Esophagus muscularis mucosa (tissue), 4 donors: ENCODE measurements around the gene CDC5L.

ENCODE experiments used
- EP300 ChIP-seq: sonication (generic); formaldehyde crosslinking; IDR thresholded peaks from one replicate; pipeline ENCODE4 v1.6.1; 2017; ENCODE audit warnings: antibody characterized with exemption
- POLR2A ChIP-seq: fragments of 450-650 bp; IDR thresholded peaks from one replicate; pipeline ENCODE4 v1.6.1; 2017; ENCODE audit warnings: antibody characterized with exemption, moderate library complexity, mild to moderate bottlenecking, low read depth
- POLR2AphosphoS5 ChIP-seq, 2 donors: sonication (generic); formaldehyde crosslinking; IDR thresholded peaks; one replicate each; pipeline ENCODE4 v1.6.1; 2017; ENCODE audit warnings: antibody characterized with exemption in 2 of 2
- TF ChIP-seq, protein P1 (sequence below), 3 experiments: fragments of 200-600 bp in 2 of 3; fragments of 450-650 bp in 1 of 3; sonication (generic) in 2 of 3; IDR thresholded peaks; one replicate each; pipeline ENCODE4 v1.5.1; 2017 to 2019; ENCODE audit warnings: antibody characterized with exemption in 3 of 3, mild to moderate bottlenecking in 2 of 3, moderate library complexity in 1 of 3

DNA sequence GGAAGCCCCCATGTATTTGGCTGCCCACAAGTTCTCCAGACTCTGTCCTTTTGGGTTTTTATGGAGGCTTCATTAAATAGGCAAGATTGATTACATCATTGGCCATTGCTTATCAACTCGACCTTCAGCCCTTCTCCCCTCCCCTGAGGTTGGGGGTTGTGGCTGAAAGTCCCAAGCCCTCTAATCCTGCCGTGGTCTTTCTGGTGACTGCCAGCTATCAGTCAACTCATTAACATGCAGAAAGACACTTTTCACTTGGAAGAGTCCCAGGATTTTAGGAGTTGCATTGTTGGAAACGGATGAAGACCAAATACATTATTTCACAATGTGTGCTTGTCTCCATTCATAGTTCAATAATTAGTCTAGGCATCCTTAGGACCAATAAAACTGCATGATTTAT lies 9.5 kb downstream of the CDC5L start:
- TF ChIP-seq, protein P1, sequence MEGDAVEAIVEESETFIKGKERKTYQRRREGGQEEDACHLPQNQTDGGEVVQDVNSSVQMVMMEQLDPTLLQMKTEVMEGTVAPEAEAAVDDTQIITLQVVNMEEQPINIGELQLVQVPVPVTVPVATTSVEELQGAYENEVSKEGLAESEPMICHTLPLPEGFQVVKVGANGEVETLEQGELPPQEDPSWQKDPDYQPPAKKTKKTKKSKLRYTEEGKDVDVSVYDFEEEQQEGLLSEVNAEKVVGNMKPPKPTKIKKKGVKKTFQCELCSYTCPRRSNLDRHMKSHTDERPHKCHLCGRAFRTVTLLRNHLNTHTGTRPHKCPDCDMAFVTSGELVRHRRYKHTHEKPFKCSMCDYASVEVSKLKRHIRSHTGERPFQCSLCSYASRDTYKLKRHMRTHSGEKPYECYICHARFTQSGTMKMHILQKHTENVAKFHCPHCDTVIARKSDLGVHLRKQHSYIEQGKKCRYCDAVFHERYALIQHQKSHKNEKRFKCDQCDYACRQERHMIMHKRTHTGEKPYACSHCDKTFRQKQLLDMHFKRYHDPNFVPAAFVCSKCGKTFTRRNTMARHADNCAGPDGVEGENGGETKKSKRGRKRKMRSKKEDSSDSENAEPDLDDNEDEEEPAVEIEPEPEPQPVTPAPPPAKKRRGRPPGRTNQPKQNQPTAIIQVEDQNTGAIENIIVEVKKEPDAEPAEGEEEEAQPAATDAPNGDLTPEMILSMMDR (IDR thresholded peaks at IDR 0.05), result no peak
- TF ChIP-seq POLR2AphosphoS5 (IDR thresholded peaks at IDR 0.05), result no peak
- no peak for TF ChIP-seq EP300
- TF ChIP-seq POLR2A, result no peak
